Activated naive CD4-positive, alpha-beta T cell treated with Interleukin-2 at 50 U/mL for 16 hours (primary cell): ENCODE measurements around the gene TTYH1.

Source experiments
- DNase-seq: peaks from one replicate; pipeline ENCODE4 v3.0.0-alpha.2; 2020

The TTYH1 gene

GRCh38 chr19:54485851-54486250 is 70.6 kb downstream of the TTYH1 start:
- no peak for DNase-seq
